H9 (cell line): ENCODE measurements around the gene CGB5. TPM values are rescaled to one million over a fixed set of nuclear protein-coding genes. Genes with fewer than 3 reads are reported as not detected.
"Not testable (repeated sequence)": the region's sequence is repeated elsewhere in the genome, so short reads cannot be mapped to it uniquely, and the experiment has no call there.

ENCODE experiments used
- DNase-seq: peaks from one replicate; pipeline ENCODE4 v3.0.0-alpha.2; 2017
- H2AFZ ChIP-seq: one replicate; pipeline ENCODE4 v1.6.1; 2013; ENCODE audit warnings: mild to moderate bottlenecking, low read length, control low read depth, moderate library complexity
- H2AK5ac ChIP-seq: 2 replicates; pipeline ENCODE4 v1.6.1; 2013; ENCODE audit warnings: low read length, control low read depth, mixed read lengths; ENCODE audit not compliant: insufficient read length
- H2BK120ac ChIP-seq: one replicate; pipeline ENCODE4 v1.6.1; 2013; ENCODE audit warnings: low read depth, mild to moderate bottlenecking, low read length, control low read depth, inconsistent platforms; ENCODE audit not compliant: poor library complexity, severe bottlenecking
- H2BK12ac ChIP-seq: 2 replicates; pipeline ENCODE4 v1.6.1; 2013; ENCODE audit warnings: low read length, control low read depth, mixed read lengths, low read depth; ENCODE audit not compliant: insufficient read length
- H2BK15ac ChIP-seq: 2 replicates; pipeline ENCODE4 v1.6.1; 2013; ENCODE audit warnings: low read depth, low read length, control low read depth
- H2BK20ac ChIP-seq: one replicate; pipeline ENCODE4 v1.6.1; 2013; ENCODE audit warnings: low read depth, mild to moderate bottlenecking, low read length, control low read depth, inconsistent platforms; ENCODE audit not compliant: poor library complexity, severe bottlenecking
- H2BK5ac ChIP-seq: 2 replicates; pipeline ENCODE4 v1.6.1; 2013; ENCODE audit warnings: low read length, control low read depth, mixed read lengths; ENCODE audit not compliant: insufficient read length
- H3K14ac ChIP-seq: 2 replicates; pipeline ENCODE4 v1.6.1; 2013; ENCODE audit warnings: low read length, control low read depth; ENCODE audit not compliant: insufficient read depth
- H3K18ac ChIP-seq: 2 replicates; pipeline ENCODE4 v1.6.1; 2013; ENCODE audit warnings: low read depth, mild to moderate bottlenecking, mixed read lengths, low read length, control low read depth; ENCODE audit not compliant: insufficient read length
- H3K23ac ChIP-seq: 2 replicates; pipeline ENCODE4 v1.6.1; 2013; ENCODE audit warnings: low read length, control low read depth, mixed read lengths, low read depth; ENCODE audit not compliant: insufficient read length
- H3K23me2 ChIP-seq: 2 replicates; pipeline ENCODE4 v1.6.1; 2013; ENCODE audit warnings: low read depth, mild to moderate bottlenecking, mixed read lengths, low read length, control low read depth; ENCODE audit not compliant: insufficient read length, poor library complexity, severe bottlenecking
- H3K27ac ChIP-seq: 2 replicates; pipeline ENCODE4 v1.5.1; 2013; ENCODE audit warnings: low read length, control low read depth, mixed read lengths, low read depth; ENCODE audit not compliant: insufficient read length
- H3K27me3 ChIP-seq: 2 replicates; pipeline ENCODE4 v1.6.1; 2013; ENCODE audit warnings: low read length, control low read depth, inconsistent platforms; ENCODE audit not compliant: insufficient read depth
- H3K4ac ChIP-seq: 2 replicates; pipeline ENCODE4 v1.6.1; 2013; ENCODE audit warnings: low read depth, mild to moderate bottlenecking, control low read depth, inconsistent platforms, low read length, moderate library complexity
- H3K4me1 ChIP-seq: 2 replicates; pipeline ENCODE4 v1.6.1; 2013; ENCODE audit warnings: low read length, control low read depth, inconsistent platforms; ENCODE audit not compliant: insufficient read depth
- H3K4me2 ChIP-seq: 2 replicates; pipeline ENCODE4 v1.6.1; 2013; ENCODE audit warnings: low read length, control low read depth, mixed read lengths; ENCODE audit not compliant: insufficient read length, insufficient read depth
- H3K56ac ChIP-seq: 2 replicates; pipeline ENCODE4 v1.6.1; 2013; ENCODE audit warnings: low read depth, mild to moderate bottlenecking, mixed read lengths, low read length, control low read depth; ENCODE audit not compliant: insufficient read length
- H3K79me1 ChIP-seq: 2 replicates; pipeline ENCODE4 v1.6.1; 2013; ENCODE audit warnings: low read depth, mild to moderate bottlenecking, moderate library complexity, low read length, control low read depth, inconsistent platforms; ENCODE audit not compliant: insufficient read depth, poor library complexity, severe bottlenecking
- H3K79me2 ChIP-seq: 2 replicates; pipeline ENCODE4 v1.6.1; 2013; ENCODE audit warnings: low read length, control low read depth, inconsistent platforms; ENCODE audit not compliant: insufficient read depth
- H3K9ac ChIP-seq: 2 replicates; pipeline ENCODE4 v1.6.1; 2013; ENCODE audit warnings: low read length, control low read depth, mixed read lengths; ENCODE audit not compliant: insufficient read length; ENCODE audit errors: extremely low read depth
- H3K9me3 ChIP-seq: one replicate; pipeline ENCODE4 v1.6.1; 2013; ENCODE audit warnings: low read depth, low read length, inconsistent platforms; ENCODE audit not compliant: control insufficient read depth
- H3T11ph ChIP-seq: one replicate; pipeline ENCODE4 v1.6.1; 2013; ENCODE audit warnings: mild to moderate bottlenecking, low read length, control low read depth, inconsistent platforms
- H4K20me1 ChIP-seq: one replicate; pipeline ENCODE4 v1.6.1; 2013; ENCODE audit not compliant: control insufficient read depth, insufficient read length, insufficient read depth
- H4K5ac ChIP-seq: 2 replicates; pipeline ENCODE4 v1.6.1; 2013; ENCODE audit warnings: low read depth, mild to moderate bottlenecking, mixed read lengths, low read length, control low read depth; ENCODE audit not compliant: insufficient read length
- H4K8ac ChIP-seq: replicated peaks from 2 replicates; pipeline ENCODE4 v1.6.1; 2013; ENCODE audit warnings: low read length, control low read depth, mixed read lengths, low read depth; ENCODE audit not compliant: insufficient read length
- H4K91ac ChIP-seq: 2 replicates; pipeline ENCODE4 v1.6.1; 2013; ENCODE audit warnings: low read depth, mild to moderate bottlenecking, moderate library complexity, mixed read lengths, low read length, control low read depth; ENCODE audit not compliant: insufficient read length
- H3K27ac Mint-ChIP-seq, 3 experiments: 2 replicates in 2 of 3; 3 replicates in 1 of 3; pipeline ENCODE4 v1.8.0; 2020 to 2021; ENCODE audit warnings: mixed read lengths in 3 of 3, mild to moderate bottlenecking in 1 of 3, moderate library complexity in 1 of 3
- H3K27me3 Mint-ChIP-seq: 2 replicates; pipeline ENCODE4 v1.8.0; 2021; ENCODE audit warnings: low read depth, mild to moderate bottlenecking, moderate library complexity, mixed read lengths
- H3K36me3 Mint-ChIP-seq, 3 experiments: 2 replicates in 2 of 3; 3 replicates in 1 of 3; pipeline ENCODE4 v1.8.0; 2020 to 2021; ENCODE audit warnings: low read depth in 3 of 3, mixed read lengths in 3 of 3; ENCODE audit not compliant: insufficient read depth in 1 of 3
- H3K4me1 Mint-ChIP-seq, 2 experiments: 2 replicates each; pipeline ENCODE4 v1.8.0; 2020; ENCODE audit warnings: mixed read lengths in 2 of 2
- H3K4me3 Mint-ChIP-seq, 2 experiments: 2 replicates in 1 of 2; 3 replicates in 1 of 2; pipeline ENCODE4 v1.8.0; 2020 to 2021; ENCODE audit warnings: mild to moderate bottlenecking in 2 of 2, mixed read lengths in 2 of 2, moderate library complexity in 1 of 2
- H3K9me3 Mint-ChIP-seq, 2 experiments: 2 replicates in 1 of 2; 3 replicates in 1 of 2; pipeline ENCODE4 v1.8.0; 2020; ENCODE audit warnings: mild to moderate bottlenecking in 2 of 2, mixed read lengths in 2 of 2, moderate library complexity in 1 of 2
- CTCF ChIP-seq: fragments of 200-600 bp; sonication (generic); conservative IDR thresholded peaks from 3 replicates; pipeline ENCODE4 v1.8.0; 2021; ENCODE audit warnings: antibody characterized with exemption, mild to moderate bottlenecking
- WGBS: extraction: QIAGEN DNeasy Blood & Tissue Kit; methylation state at CpG from one replicate; pipeline ENCODE4 v1.1.7; 2013; ENCODE audit warnings: missing lambda C conversion rate, low lambda C conversion rate, mixed read lengths; ENCODE audit not compliant: insufficient read length; ENCODE audit errors: extremely low coverage; 5-methylcytosine and 5-hydroxymethylcytosine counted together
- total RNA-seq: library from RNA; stranded (reverse); gene quantifications from 2 replicates; pipeline ENCODE4 v1.2.1, GENCODE V29; 2021

The CGB5 gene
- total RNA-seq, 1 experiment from 2014 or later, result not detected

- H3K27ac Mint-ChIP-seq, result no peak overlapping the region; a peak in 1 of 7 replicates
Measured at GRCh38 chr19:49042177-49042576, 1.5 kb upstream of the CGB5 start.

GRCh38 chr19:49042666-49043065, 982 bp upstream of the CGB5 start:
- not testable (repeated sequence) for H3K18ac ChIP-seq, H3K27ac ChIP-seq, H3K56ac ChIP-seq, H3K4me2 ChIP-seq, H3K9ac ChIP-seq, H3K27me3 ChIP-seq, H2BK12ac ChIP-seq, H2BK5ac ChIP-seq, H3K4me1 Mint-ChIP-seq, H3K9me3 Mint-ChIP-seq, H3K36me3 Mint-ChIP-seq, H3K4me3 Mint-ChIP-seq, DNase-seq, H3K23me2 ChIP-seq, H4K91ac ChIP-seq, H3K14ac ChIP-seq, H3K79me1 ChIP-seq, H3K4ac ChIP-seq, H3K9me3 ChIP-seq, H2AFZ ChIP-seq, H4K20me1 ChIP-seq, H3K27ac Mint-ChIP-seq, H2BK15ac ChIP-seq, H4K5ac ChIP-seq, H3K4me1 ChIP-seq, H3K23ac ChIP-seq, H2AK5ac ChIP-seq, H2BK20ac ChIP-seq, H2BK120ac ChIP-seq, H3K79me2 ChIP-seq, H3T11ph ChIP-seq, H4K8ac ChIP-seq
- peaks cover 25% of the 10 kb centered on the region for H3K27me3 Mint-ChIP-seq
- WGBS, result no CpG with 5 or more reads among the region's 4 CpGs

More at GRCh38 chr19:49042177-49042576, 1.5 kb upstream of the CGB5 start:
- no peak for TF ChIP-seq CTCF
- no peak overlapping the region for H3T11ph ChIP-seq
- H2AFZ ChIP-seq, result no peak overlapping the region
- no peak overlapping the region for H3K14ac ChIP-seq
- no peak overlapping the region for H2BK15ac ChIP-seq
- no peak overlapping the region for H4K5ac ChIP-seq
- no CpG with 5 or more reads among the region's 17 CpGs for WGBS
- H2BK120ac ChIP-seq, result no peak overlapping the region
- peaks cover 6 to 9% of the 10 kb centered on the region in 2 experiments for H3K4me1 Mint-ChIP-seq
- no peak overlapping the region for H4K8ac ChIP-seq
- H4K91ac ChIP-seq, result no peak overlapping the region
- no peaks in the 10 kb centered on the region for H3K9me3 Mint-ChIP-seq
- H3K27me3 Mint-ChIP-seq, result peaks cover 25% of the 10 kb centered on the region
- H2AK5ac ChIP-seq, result no peak overlapping the region
- no peak overlapping the region for H3K9ac ChIP-seq
- H3K4ac ChIP-seq, result no peak overlapping the region
- no peaks in the 10 kb centered on the region for H3K79me1 ChIP-seq
- no peaks in the 10 kb centered on the region for H3K4me1 ChIP-seq
- no peaks in the 10 kb centered on the region for H3K36me3 Mint-ChIP-seq
- no peak for DNase-seq
- H2BK20ac ChIP-seq, result no peak overlapping the region
- no peaks in the 10 kb centered on the region for H3K79me2 ChIP-seq
- no peaks in the 10 kb centered on the region for H4K20me1 ChIP-seq
- no peak overlapping the region for H3K56ac ChIP-seq
- no peak overlapping the region for H2BK12ac ChIP-seq
- no peaks in the 10 kb centered on the region for H3K23me2 ChIP-seq
- H3K18ac ChIP-seq, result no peak overlapping the region
- no peak overlapping the region for H3K4me2 ChIP-seq
- no peaks in the 10 kb centered on the region for H3K9me3 ChIP-seq
- H3K27me3 ChIP-seq, result no peaks in the 10 kb centered on the region
- no peak overlapping the region for H2BK5ac ChIP-seq
- no peak overlapping the region for H3K27ac ChIP-seq
- no peak overlapping the region for H3K4me3 Mint-ChIP-seq
- no peak overlapping the region for H3K23ac ChIP-seq
